Medulla oblongata (tissue), 1 donor: ENCODE results near the gene CACNA1D.
"Not testable (repeated sequence)": the region's sequence is repeated elsewhere in the genome, so short reads cannot be mapped to it uniquely, and the experiment has no call there.

ENCODE experiments used
- DNase-seq: peaks from one replicate; pipeline ENCODE4 v3.0.0-alpha.2; 2015; ENCODE audit errors: extremely low spot score

The CACNA1D gene

GRCh38 chr3:53526704-53527055 is 32.3 kb downstream of the CACNA1D start:
- DNase-seq = no peak

DNA sequence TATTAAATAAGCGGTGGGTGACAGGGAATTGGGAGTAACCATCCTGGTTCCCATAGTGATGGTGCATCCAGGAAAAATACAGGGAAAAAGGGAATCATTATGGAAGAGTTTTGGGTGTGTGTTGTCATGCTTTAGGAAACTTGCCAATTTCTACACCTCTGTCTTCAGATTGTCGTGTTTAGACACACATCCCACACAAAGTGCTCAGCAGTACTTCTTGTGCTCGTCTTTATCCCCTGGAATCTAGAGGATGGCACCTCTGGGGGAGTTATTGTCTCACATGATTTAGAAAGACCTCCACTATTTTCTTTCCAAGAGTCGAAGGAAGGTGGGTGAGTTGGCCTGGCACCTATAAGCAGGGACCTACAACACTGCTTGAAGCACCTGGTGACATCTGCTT is 35.8 kb downstream of the CACNA1D start:
- no peak for DNase-seq

DNA sequence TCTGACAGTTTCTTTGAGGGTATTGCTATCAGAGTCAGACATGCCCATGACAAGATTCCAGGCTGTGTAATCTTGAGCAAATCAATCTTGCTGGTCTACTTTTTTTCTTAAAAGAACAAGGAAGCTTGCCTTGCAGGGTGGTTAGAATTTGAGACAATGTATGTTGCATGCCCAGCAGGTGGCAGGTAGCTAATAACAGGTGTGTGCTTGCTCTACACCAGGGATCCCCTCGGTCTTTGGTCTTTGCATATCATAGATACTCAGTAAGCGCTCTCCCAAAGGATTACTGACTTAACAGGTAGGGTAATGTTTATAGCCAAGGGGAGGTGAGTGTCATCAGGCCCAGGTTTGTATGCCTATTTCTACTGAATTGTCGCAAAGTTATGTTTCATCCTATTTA is 37.3 kb downstream of the CACNA1D start:
- no peak for DNase-seq

DNA sequence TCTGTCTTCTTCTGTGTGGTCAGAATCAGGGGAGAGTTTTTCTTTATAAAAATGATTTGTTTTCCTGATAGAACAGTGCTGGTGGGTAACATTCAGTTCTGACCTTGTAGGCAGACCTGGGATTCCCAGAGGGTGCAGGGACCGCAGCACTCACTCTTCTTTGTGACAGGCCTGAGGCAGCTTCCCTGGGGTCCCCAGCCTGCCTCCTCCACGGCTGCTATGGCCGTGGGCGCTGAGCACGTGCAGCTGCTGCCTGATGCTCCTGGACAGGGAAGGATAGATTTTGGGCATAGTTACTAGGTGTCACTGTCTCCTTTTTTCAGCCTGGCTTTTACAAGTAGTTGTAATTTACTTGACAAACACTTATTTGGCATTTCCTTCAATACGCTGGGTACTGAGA is 39.1 kb downstream of the CACNA1D start:
- DNase-seq = no peak

GRCh38 chr3:53534216-53534615 is 39.8 kb downstream of the CACNA1D start:
- no peak for DNase-seq

- no peak for DNase-seq
Observed at GRCh38 chr3:53534676-53535400, 40.4 kb downstream of the CACNA1D start.

DNA sequence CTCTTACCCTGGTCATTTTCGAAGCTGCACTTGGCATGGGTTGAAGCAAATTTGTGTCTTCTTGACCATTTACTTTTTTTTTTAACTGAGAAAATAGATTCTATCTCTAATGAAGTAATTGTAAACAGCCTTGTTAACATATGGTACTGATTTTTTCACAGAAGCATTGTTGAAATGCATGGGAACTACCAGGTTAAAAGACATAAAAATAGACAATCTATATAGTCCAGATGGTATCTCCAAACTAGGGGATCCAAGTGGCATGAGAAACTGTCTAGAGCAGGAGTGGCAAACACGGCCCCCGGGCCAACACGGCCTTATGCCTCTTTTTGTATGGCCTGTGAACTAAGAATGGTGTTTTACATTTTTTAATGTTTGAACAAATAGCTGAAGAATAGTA is 41.9 kb downstream of the CACNA1D start:
- DNase-seq = no peak

DNA sequence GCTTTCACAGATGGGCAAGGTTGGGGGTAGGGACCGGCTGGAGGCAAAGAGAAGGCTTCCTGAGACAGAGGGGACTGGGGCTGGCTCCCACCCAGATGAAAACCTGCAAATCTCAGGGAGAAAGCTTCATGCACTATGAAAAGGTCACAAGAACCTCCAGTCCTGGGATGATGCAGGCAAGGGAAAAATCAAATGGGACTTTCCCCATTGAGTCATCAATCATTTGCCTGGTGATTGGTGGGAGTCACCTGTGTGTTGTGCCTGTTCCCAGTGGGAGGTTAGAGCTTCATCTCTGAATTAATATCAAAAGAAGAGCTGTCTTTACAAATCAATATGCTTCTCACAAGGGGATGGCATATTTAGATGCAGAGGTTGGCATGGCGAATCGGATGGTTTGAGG is 49.9 kb downstream of the CACNA1D start:
- DNase-seq = no peak

- DNase-seq = peak; percentile 45
Observed at GRCh38 chr3:53545310-53545995, 51.0 kb downstream of the CACNA1D start.

GRCh38 chr3:53545996-53546359 is 51.6 kb downstream of the CACNA1D start:
- DNase-seq = no peak

- DNase-seq = no peak
Observed at GRCh38 chr3:53547327-53547726, 52.9 kb downstream of the CACNA1D start.

DNA sequence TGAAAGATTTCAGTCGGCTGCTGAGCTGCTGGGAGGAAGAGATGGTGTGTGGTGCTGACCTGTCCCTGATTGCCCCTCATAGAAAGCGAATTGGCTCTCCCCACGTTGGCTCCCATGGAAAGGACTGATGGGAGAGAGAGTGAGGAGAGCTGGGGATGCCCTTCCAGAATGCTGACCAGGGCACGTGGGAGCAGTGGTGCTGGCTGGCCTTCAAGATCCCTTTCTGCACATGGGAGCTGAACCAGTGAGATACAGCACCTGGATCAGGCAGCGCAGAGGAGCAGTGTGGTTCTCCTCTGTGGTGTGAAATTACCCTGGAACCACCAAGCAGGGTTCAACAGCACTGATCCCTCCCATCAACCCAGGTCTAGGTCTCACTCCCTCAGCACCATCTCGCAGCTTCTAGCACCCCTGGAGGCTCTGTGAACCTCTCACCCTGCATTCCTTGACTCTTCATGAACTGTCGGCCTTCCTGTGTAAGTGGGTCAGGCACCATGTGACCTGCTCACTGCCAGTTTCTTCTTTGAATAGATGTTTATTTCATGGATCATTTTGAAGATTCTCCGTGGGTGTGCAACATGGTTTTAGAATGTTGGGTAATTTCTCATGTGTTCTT is 55.7 kb downstream of the CACNA1D start:
- DNase-seq = no peak

- DNase-seq = no peak
Observed at GRCh38 chr3:53551324-53551723, 56.9 kb downstream of the CACNA1D start.

GRCh38 chr3:53552730-53553129 is 58.3 kb downstream of the CACNA1D start:
- DNase-seq = no peak

GRCh38 chr3:53553200-53553599 is 58.8 kb downstream of the CACNA1D start:
- DNase-seq = no peak

- DNase-seq = no peak
Observed at GRCh38 chr3:53554559-53555067, 60.2 kb downstream of the CACNA1D start.

GRCh38 chr3:53555068-53555588 is 60.7 kb downstream of the CACNA1D start:
- no peak for DNase-seq

DNA sequence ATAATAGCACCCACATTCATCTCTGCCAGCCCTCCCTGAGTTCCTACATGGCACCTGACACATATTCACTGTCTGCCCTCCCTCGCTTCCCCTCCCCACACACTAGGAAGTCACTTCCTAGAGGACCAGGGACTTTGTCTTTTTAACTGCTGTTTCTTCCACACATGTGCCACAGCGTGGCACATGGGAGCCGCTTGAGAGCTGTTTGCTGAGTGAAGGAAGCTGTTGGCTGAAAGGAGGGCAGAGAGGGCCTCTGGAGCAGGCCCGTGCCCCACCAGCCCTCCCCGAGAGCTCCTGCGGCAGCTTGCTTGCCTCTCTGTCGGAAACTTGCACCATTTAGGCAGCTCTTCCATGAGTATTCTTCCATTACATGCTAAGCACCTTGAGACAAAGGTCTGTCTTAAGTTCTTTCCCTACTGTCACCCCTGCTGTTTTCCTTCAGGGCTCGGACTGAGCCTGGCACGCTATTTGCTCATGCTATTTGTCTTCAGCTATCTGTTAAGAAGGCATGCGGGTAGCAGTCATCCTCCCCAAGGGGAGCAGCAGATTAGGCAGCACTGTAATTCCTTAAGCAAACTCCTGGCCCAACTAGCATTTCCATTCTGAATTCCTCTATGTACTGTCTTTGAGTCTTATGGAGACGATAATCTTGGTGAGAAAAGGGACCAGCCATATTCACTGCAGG is 72.2 kb downstream of the CACNA1D start:
- no peak for DNase-seq

- DNase-seq = no peak
Observed at GRCh38 chr3:53570081-53570480, 75.7 kb downstream of the CACNA1D start.

DNA sequence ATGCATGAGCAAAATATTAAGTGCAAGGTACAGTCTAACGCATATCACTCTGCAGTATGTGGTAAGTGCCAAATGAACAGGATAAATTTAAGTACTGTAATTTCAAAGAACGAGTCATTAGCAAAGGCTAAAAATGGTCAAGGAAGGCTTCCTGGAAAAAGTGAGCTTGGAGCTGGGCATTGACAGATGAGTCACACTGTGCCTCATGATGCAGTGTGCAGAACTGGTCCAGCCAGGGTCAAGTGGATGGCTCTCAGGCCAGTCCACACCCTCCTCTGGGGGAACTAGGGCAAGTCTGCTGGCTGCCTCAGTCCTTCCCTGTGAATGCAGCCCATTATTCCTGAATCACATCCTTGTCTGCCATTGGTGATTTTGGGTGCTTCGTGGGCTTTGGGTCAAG is 76.3 kb downstream of the CACNA1D start:
- DNase-seq = no peak

GRCh38 chr3:53571264-53571663 is 76.9 kb downstream of the CACNA1D start:
- DNase-seq = no peak

GRCh38 chr3:53572184-53572583 is 77.8 kb downstream of the CACNA1D start:
- not testable (repeated sequence) for DNase-seq
